Measurements from ENCODE around the gene NKD2. TPM values are rescaled to one million over a fixed set of nuclear protein-coding genes. Genes with fewer than 3 reads are reported as not detected.

The NKD2 gene
- total and polyA plus RNA-seq, 9 of the 15 experiments (the other 6 are each of a cell fraction or from before 2014, with no cell fraction given): 0.09 to 0.64 (median 0.27) TPM; not detected in 5

GRCh38 chr5:1067141-1068121, 58.8 kb downstream of the NKD2 start (continued):
- TF ChIP-seq VEZF1 (CRISPR knock-in tag; IDR thresholded peaks at IDR 0.05) (peak; percentile 47; the same call in 1 of the 2 replicates), SMARCA4 (IDR thresholded peaks at IDR 0.05) (peak; percentile 92), POLR2AphosphoS5 (IDR thresholded peaks at IDR 0.05; ENCODE audit: control insufficient read depth, insufficient read depth, low read depth, low read length) (peak; percentile 71), ZSCAN32 (CRISPR knock-in tag; IDR thresholded peaks at IDR 0.05) (no peak), THRB (CRISPR knock-in tag; conservative IDR thresholded peaks at IDR 0.05) (no peak), MTA2 (IDR thresholded peaks at IDR 0.05; ENCODE audit: low read depth) (peak; percentile 98), HINFP (tag; conservative IDR thresholded peaks at IDR 0.05; ENCODE audit: low read depth) (0 out of 2 replicates have a peak, but pooled peaks have one; percentile 22), ZBTB7A (IDR thresholded peaks at IDR 0.05; ENCODE audit: borderline replicate concordance, control insufficient read depth, low read depth, low read length) (no peak), ZNF696 (CRISPR knock-in tag; conservative IDR thresholded peaks at IDR 0.05) (no peak), ESRRA (IDR thresholded peaks at IDR 0.05; ENCODE audit: borderline replicate concordance, low read depth) (peak; percentile 36; the same call in 1 of the 2 replicates), ETV1 (tag; conservative IDR thresholded peaks at IDR 0.05; ENCODE audit: low read depth) (0 out of 2 replicates have a peak, but pooled peaks have one; percentile 9), RNF219 (CRISPR knock-in tag; IDR thresholded peaks at IDR 0.05) (no peak), FOSL1 (tag; conservative IDR thresholded peaks at IDR 0.05) (peak; percentile 66), TFAP4 (CRISPR knock-in tag; IDR thresholded peaks at IDR 0.05; ENCODE audit: borderline replicate concordance) (peak; percentile 79; the same call in 1 of the 2 replicates), GTF2B (IDR thresholded peaks at IDR 0.05; ENCODE audit: extremely low read depth, insufficient read length) (no peak), BHLHE40 (IDR thresholded peaks at IDR 0.05; ENCODE audit: low read length) (peak; percentile 82), ZNF695 (CRISPR knock-in tag; IDR thresholded peaks at IDR 0.05) (no peak)

All from K562 (cell line).